ENCODE data around the gene NAALADL2.

- TF ChIP-seq, protein P1, sequence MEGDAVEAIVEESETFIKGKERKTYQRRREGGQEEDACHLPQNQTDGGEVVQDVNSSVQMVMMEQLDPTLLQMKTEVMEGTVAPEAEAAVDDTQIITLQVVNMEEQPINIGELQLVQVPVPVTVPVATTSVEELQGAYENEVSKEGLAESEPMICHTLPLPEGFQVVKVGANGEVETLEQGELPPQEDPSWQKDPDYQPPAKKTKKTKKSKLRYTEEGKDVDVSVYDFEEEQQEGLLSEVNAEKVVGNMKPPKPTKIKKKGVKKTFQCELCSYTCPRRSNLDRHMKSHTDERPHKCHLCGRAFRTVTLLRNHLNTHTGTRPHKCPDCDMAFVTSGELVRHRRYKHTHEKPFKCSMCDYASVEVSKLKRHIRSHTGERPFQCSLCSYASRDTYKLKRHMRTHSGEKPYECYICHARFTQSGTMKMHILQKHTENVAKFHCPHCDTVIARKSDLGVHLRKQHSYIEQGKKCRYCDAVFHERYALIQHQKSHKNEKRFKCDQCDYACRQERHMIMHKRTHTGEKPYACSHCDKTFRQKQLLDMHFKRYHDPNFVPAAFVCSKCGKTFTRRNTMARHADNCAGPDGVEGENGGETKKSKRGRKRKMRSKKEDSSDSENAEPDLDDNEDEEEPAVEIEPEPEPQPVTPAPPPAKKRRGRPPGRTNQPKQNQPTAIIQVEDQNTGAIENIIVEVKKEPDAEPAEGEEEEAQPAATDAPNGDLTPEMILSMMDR (IDR thresholded peaks at IDR 0.05): no peak
- TF ChIP-seq POLR2AphosphoS5 (IDR thresholded peaks at IDR 0.05): no peak
Measured at GRCh38 chr3:175453361-175453760, 594.2 kb downstream of the NAALADL2 start.
